HG03575 (cell line): Measurements from ENCODE around the gene GLRX5.

Experiments used
- ATAC-seq: cut with Tn5 transposase; IDR thresholded peaks from one replicate; pipeline ENCODE4 v1.9.1; 2021; ENCODE audit not compliant: unreplicated experiment, insufficient number of reproducible peaks, low FRiP score; ENCODE audit errors: extremely low read depth

Gene GLRX5

GRCh38 chr14:95514131-95515079 is 20.4 kb upstream of the GLRX5 start:
- ATAC-seq: no peak

- no peak for ATAC-seq
Measured at GRCh38 chr14:95515080-95515489, 19.8 kb upstream of the GLRX5 start.

- peak; percentile 51 for ATAC-seq
Measured at GRCh38 chr14:95515596-95516552, 19.0 kb upstream of the GLRX5 start.

GRCh38 chr14:95516554-95517181 is 18.2 kb upstream of the GLRX5 start, which contains the start of gene SYNE3:
Gene SYNE3 (minus strand): TSS chr14:95516650. CDS start chr14:95475821, 40,829 bp downstream.
- ATAC-seq: no peak

- ATAC-seq: no peak
Measured at GRCh38 chr14:95518045-95518751, 16.7 kb upstream of the GLRX5 start.

- no peak for ATAC-seq
Measured at GRCh38 chr14:95519699-95520098, 15.2 kb upstream of the GLRX5 start.

GRCh38 chr14:95520346-95520745 is 14.5 kb upstream of the GLRX5 start:
- no peak for ATAC-seq

GRCh38 chr14:95521001-95521400 is 13.8 kb upstream of the GLRX5 start:
- no peak for ATAC-seq

GRCh38 chr14:95522116-95522515 is 12.7 kb upstream of the GLRX5 start:
- ATAC-seq: no peak

- ATAC-seq: no peak
Measured at GRCh38 chr14:95522556-95522955, 12.3 kb upstream of the GLRX5 start.

GRCh38 chr14:95523051-95523814 is 11.6 kb upstream of the GLRX5 start:
- no peak for ATAC-seq

- ATAC-seq: no peak
Measured at GRCh38 chr14:95523815-95524448, 10.9 kb upstream of the GLRX5 start.

- no peak for ATAC-seq
Measured at GRCh38 chr14:95524706-95525512, 9.9 kb upstream of the GLRX5 start.

GRCh38 chr14:95525999-95526398 is 8.9 kb upstream of the GLRX5 start:
- no peak for ATAC-seq

GRCh38 chr14:95526483-95527386 is 8.1 kb upstream of the GLRX5 start:
- no peak for ATAC-seq
